Measurements from ENCODE around the gene HLA-DOB.
"Not testable (repeated sequence)": the region's sequence is repeated elsewhere in the genome, so short reads cannot be mapped to it uniquely, and the experiment has no call there.

The HLA-DOB gene

DNA sequence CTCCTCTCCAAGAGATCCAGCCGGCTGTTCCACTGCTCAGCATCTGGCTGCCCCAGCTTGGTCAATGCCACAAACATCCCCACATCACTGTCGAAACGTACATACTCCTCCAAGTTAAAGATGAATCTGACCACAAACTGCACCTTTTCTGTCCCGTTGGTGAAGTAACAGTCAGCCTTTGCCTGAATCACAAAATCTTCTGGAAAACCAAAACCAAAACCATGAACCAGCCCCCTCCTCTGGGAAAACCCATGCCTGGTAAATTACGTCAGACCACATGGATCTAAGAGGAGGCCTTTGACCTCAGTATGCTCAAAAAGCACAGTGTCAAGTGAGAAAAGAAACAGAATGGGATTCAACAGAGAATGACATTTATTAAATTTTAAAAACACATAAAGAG, 1.7 kb downstream of the HLA-DOB start:
- no peak for DNase-seq

DNA sequence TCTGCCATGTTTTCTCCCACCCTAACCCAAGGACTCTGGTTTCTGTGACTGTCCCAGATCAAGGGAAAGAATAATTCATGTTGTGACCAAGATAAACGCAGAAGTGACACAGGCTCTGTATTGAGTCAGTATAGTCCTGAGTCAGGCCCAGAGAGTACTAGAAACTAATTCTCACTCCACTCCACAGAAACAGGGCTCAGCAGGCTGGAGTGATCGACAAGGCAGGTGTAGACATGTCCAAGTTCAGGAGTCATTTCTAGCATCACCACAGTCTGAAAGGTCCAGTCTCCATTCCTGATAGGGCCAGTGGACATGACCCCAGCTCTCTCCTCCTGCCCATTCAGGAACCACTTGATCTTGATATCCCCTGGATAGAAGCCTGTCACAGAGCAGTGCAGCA, 2.7 kb downstream of the HLA-DOB start:
- DNase-seq, result no peak

DNA sequence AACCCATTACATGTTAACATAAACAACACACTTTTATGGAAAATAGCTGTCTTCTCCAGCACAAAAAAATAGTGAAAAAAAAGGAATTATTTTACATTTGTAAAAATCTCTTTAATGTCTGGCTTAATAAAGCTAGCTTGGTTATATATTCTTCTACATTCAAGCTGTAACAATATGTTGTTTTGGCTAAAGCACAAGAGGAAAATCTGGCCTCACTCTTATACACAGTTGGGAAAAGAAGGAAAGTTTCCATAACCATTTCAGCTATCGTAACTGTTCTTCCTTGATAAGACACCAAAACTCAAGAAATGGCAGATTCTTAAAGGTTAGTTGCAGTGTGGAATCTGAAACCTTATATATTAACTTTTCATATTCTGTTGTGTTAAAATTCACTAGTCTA, 7.6 kb downstream of the HLA-DOB start:
- DNase-seq, result no peak

DNA sequence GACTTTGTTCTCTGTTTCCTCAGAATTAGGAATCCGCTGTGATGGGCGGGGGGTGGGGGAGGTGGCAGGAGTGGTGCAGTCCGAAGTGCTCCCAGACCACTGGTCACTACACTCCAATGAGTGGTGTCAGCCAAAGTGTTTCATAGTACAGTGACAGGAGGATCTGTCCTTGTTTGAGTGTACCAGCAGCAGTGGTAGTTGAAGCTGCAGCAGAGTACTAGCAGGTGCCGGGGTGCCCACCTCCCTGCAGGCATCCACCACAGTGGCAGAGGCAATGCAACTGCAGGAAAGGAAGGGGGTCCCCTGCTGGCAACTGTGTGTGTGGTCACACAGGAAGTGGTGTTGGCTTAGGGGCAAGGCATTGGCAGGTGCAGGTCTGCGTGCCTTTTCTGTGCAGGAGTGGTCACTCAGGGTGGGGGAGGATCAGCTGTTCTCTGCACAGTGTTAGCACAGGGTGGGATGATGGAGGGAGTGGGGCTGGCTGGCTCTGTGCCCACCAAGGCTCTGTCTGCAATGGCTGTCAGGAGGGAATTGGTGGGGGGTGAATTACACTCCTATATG, 9.7 kb downstream of the HLA-DOB start:
- DNase-seq, result no peak

DNA sequence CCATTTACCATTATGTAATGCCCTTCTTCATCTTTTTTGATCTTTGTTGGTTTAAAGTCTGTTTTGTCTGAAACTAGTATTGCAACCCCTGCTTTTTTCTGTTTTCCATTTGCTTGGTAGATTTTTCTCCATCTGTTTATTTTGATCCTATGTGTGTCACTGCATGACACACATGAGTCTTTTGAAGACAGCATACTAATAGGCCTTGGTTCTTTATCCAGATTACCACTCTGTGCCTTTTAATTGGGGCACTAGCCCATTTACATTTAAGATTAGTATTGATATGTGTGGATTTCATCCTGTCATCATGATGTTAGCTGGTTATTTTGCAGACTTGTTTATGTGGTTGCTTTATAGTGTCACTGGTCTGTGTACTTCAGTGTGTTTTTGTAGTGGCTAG, 11.4 kb downstream of the HLA-DOB start:
- not testable (repeated sequence) for DNase-seq

DNA sequence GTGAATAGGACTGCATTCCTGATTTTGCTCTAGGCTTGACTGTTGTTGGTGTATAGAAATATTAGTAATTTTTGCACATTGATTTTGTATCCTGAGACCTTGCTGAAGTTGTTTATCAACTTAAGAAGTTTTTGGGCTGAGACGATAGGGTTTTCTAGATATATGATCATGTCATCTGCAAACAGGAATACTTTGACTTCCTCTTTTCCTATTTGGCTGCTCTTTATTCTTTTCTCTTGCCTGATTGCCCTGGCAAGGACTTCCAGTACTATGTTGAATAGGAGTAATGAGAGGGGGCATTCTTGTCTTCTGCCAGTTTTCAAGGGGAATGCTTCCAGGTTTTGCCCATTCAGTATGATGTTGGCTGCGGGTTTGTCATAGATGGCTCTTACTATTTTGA, 13.4 kb downstream of the HLA-DOB start:
- no peak for DNase-seq

DNA sequence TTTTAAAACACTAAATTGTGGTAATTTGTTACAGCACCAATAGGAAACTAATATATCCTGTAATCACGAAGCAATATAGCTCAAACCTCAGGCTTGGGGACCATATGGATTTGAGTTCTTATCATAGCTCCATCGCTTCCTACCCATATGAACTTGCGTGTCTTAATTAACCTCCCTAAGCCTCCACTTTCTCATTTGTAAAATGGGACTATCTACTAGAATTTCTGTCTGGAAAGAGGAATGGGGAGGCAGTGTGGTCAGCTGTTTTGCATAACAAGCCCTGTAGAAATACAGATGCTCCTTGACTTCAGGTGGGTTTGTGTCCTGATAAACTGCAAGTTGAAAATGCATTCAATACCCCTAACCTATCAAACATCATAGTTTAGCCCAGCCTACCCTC, 17.1 kb downstream of the HLA-DOB start:
- no peak for DNase-seq

DNA sequence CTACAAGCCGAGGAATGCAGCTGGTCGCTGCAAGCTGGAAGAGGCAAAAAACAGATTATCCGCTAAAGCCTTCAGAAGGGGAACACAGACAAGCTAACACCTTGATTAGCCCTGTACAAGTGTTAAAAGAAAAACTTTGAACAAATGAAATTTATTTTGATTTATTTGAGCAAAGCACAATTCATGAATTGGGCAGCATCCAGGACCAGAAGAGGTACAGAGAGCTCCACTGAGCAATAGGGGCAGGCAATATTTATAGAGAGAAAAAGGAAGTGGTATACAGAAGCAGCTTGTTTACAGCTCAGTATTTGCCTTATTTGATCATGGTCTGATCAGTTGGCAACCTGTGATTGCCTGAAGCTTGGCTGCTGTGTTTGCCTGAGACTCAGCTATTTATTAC, 17.6 kb downstream of the HLA-DOB start:
- DNase-seq, result no peak

DNA sequence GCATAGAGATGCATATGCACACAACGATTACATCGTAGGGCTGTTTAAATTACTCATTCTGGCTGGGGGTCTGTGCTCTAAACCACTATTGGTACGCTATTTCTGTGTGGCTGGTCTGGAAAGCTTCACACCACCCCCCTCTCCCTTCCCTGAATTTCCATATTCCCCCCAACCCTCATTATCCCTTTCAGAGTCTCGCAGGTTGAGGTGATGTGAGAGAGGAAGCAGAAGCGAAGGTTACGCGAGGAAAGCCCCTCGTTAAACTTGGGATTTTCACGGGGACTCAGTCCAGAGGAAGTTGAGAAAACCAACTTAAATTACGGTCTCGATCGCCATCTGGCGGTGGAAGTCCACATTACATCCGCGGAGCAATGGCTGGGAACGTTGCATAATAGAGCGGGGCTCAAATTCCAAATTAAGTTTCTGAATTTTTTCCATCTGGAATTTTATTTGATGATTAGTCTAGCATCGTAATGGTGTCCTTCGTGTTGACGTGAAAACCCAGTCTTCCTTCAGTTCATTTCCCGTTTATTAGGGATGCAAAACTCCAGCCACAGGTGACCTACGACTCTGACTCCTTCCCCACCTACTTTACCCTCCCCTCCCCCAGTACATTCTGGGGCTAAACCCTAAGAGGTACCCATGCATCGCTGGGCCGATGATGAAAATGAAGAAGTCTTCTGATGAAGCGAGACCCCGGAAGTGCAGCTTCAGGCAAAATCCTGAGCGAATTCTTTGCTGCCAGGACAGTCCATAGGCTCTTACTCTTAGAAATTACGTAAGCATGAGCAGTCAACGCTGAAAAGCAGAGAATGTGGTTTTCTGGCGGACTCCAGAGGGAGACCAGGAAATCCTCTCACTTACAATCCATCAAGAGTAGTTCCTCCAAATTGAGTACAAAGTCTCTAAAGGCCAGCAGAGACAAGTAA, 19.7 kb downstream of the HLA-DOB start:
- DNase-seq, result peak in 46 of 51 donors; percentile 6 to 90 (median 38)

DNA sequence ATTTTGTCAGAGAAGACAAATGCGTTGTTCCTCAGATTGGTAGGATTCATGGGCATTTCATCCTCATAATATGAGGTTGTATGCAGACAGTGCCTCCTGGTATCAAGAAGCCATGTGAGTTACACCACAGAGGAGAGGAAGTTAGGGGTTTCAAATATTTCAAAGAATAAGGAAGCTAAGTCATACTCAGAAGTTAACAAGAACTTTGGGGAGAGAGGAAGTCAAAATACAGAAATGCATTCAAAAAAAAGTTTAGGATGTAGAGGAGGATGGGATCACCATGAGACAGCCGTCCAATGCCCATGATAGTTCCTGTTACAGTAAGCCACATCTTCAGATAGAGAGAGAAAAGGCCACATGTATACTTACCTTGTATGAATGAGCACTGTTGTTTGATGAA, 22.3 kb downstream of the HLA-DOB start:
- no peak for DNase-seq

DNA sequence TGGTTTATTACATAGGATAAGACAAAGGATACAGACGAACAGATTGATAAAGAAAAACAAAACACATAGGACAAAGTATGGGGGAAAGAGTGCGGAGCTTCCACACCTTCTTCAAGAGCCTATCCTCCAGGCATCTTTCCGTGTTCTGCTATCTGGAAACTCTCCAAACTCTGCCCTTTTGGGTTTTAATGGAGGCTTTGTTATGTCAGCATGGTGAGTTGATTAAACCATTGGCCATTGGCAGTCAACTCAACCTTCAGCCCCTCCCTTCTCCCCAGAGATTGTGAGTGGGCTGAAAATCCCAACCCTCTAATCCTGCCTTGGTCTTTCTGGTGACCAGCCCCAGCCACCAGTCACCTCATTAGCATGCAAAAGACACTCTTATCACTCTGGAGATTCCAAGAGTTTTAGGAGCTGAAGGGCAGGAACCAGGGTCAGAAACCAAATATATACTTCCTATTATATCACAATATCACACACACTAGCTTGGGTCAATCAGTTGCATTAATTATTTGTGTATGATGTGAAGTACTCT, 23.8 kb downstream of the HLA-DOB start:
- DNase-seq, result no peak

DNA sequence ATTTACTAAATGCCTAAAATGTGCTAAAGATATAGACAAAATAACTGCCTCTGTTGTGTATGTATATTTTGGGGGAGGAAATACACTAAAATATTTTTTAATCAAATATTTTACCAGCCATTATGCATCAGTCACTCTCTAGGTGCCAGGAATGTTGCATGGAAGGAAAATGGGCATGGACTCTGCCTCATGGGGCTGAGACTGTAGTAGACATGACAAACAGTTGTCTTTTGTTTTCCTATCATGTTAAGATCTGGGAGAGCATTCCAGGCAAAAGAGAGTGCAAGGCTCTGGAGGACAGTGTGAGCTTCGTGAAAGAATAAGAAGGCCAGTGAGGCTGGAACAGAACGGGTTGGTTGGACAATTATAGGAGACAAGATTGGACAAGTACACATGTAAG, 26.5 kb downstream of the HLA-DOB start:
- no peak for DNase-seq

DNA sequence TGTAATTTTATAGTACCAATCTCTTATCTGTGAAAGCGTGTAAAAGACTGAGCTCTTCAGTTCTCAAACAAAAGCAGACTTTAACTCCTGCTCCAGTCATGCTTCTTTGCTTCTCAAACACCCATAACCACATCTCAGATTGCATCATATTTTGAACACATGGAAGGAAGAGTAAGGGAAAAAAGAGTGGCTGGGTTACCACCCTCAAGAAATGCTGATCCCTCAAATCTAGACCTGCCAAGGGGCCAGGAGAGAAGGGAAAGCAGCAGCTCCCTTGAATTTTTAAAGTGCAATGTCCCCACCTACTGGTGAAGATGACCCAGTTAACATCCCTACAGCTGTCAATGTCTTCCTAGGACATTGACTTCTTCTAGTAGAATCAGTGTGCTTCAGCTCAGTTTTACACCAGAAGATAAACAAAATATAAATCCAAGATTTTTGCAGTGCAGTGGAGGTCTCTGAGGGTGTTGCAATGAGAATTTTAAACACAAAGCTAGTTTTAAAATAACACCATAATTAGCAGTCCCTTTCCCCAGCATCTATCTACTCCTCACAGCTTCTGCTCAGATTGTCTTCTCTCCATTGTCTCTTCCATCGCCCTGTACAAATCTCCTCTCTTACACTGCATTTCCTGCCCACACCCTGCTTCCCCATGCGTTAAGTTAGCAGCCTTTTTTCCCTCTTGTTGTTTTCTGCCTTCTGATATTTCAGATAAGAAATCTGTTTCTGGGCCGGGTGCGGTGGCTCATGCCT, 30.8 kb downstream of the HLA-DOB start:
- peak in 16 of 51 donors; percentile 1 to 31 (median 10) for DNase-seq

DNA sequence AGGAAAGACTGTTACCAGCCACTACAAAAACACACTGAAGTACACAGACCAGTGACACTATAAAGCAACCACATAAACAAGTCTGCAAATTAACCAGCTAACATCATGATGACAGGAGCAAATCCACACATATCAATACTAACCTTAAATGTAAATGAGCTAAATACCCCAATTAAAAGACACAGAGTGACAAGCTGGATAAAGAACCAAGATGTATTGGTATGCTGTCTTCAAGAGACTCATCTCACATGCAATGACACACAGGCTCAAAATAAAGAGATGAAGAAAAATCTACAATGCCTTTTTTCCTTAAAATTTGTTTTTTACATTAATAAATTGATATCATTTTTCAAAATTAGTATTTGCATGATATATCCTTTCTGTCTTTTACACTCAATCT, 33.9 kb downstream of the HLA-DOB start:
- DNase-seq, result not testable (repeated sequence)

DNA sequence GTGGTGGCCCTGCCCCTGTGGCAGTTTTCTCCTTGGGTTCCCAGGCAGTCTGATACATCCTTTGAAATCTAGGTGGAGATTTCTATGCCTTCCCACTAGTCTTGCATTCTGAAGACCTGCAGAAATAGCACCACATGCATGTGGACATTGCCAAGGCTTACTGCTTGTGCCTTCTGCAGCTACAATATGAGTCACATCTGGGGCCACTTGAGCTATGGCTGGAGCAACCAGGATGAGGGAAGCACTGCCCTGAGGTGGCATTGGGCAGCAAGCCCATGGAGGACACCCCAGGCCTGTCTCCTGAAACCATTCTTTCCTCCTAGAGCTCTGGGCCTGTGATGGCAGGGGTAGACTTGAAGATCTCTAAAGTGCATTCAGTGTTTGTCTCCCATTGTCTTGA, 37.8 kb downstream of the HLA-DOB start:
- no peak for DNase-seq

DNA sequence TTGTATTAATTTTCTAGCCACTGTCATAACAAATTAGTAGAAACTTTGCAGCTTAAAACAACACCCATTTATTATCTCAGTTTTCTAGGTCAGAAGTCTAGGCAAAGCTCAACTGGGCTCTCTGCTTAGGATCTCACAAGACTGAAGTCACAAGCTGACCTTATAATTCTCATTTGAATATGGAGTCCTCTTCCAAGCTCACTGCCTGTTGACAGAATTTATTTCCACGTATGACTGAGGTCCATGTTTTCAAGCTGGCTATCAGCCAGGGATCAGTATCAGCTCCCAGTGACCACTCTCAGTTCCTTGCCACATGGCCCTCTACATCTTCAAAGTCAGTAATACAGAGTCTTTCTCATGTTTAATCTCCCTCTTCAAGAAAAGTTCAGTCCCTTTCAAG, 41.7 kb downstream of the HLA-DOB start:
- no peak for DNase-seq

DNA sequence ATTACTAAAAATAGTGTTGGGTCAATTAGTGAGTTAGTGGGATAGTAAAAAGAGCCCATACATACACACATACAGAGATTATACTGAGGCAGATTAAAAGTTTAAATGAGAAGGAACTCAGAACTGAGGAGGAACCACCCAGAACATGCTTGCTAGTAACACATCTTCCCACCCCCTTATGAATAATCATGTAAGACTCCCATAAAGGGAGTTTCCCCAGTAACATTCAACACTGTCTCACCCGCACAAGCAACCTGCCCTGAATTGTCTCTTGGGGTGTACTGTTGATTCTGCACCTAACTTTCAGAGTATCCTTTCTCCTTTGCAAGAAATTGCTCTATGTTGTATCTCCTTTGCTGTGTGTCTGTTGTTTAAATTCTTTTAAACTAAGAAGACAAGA, 42.4 kb downstream of the HLA-DOB start:
- no peak for DNase-seq

DNA sequence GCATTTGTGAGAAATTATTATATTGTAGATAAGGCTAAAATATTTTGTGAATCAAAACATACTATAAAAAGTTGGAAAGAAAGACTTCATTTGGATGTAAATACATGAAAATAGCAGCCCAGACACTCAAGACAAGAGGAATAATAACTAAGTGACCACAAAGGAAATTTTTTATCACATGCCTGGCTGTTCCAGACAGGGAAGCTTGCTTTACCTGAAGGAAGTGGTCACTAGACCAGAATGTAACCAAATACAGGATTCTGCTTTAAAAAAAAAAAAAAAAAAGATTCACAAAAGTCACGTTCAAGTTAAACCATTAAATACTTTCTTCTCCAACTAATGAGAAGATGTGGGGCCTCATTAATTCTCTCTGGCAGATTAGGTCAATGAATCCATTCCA, 44.1 kb downstream of the HLA-DOB start:
- DNase-seq, result no peak

DNA sequence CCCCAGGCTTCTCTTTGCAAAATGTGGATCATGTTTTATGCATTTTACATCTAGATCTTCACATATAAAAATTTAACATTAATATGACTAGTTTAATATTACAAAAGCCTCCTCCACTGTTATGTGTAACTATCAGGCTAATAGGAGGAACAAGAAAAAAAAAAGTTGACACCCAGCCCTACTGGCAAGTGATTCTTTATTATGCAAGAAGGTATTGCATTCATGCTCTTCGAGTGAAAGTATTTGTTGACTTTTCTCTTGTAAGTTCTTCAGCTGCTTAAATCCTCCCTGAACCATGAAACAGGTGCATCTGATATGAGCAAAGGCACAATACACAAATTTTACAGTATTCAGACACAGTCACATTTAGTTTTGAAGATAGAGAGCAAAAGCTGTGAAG, 52.8 kb downstream of the HLA-DOB start:
- no peak for DNase-seq

DNA sequence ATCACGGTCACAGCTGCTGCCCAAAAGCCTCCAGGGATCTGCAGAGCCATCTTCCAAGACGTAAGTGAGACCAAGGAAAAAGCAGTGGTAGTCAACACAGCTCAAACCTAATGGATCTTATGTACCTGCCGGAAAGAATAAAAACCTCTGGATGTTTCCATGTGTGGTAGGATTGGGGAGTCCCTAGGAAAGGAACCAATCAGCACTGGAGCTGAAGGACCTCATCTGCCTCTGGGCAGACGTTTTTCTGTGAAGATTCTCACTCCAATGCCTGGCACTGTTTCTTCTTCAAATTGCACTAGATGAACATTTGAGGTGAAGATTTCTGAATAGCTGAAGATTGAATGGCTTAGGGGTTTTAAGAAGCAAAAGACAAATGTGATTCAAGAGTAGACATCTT, 53.4 kb downstream of the HLA-DOB start, which contains the start of gene HLA-DQB2:
Gene HLA-DQB2, minus strand, starts transcription at position 112 of the 400 bp plus-strand sequence. Its CDS starts 62 bp downstream, at position 50.
- no peak for DNase-seq

All from hypothalamus (tissue), 51 donors.